Ovary (tissue), 3 donors: ENCODE measurements around the gene TXNDC11.

Source experiments
- EP300 ChIP-seq: sonication (generic); formaldehyde crosslinking; IDR thresholded peaks from one replicate; pipeline ENCODE4 v1.6.1; 2017; ENCODE audit warnings: antibody characterized with exemption
- POLR2A ChIP-seq: fragments of 450-650 bp; IDR thresholded peaks from one replicate; pipeline ENCODE4 v1.6.1; 2017; ENCODE audit warnings: antibody characterized with exemption, mild to moderate bottlenecking, moderate library complexity
- TF ChIP-seq, protein P1 (sequence below), 3 donors: fragments of 450-650 bp in 2 of 3; fragments of 200-600 bp in 1 of 3; IDR thresholded peaks; one replicate each; pipeline versions ENCODE4 v1.5.1 to v1.8.0; 2016 to 2022; ENCODE audit warnings: antibody characterized with exemption in 3 of 3, mild to moderate bottlenecking in 1 of 3
- donor health status: DM: no; HTN: no; CAD: no.

DNA sequence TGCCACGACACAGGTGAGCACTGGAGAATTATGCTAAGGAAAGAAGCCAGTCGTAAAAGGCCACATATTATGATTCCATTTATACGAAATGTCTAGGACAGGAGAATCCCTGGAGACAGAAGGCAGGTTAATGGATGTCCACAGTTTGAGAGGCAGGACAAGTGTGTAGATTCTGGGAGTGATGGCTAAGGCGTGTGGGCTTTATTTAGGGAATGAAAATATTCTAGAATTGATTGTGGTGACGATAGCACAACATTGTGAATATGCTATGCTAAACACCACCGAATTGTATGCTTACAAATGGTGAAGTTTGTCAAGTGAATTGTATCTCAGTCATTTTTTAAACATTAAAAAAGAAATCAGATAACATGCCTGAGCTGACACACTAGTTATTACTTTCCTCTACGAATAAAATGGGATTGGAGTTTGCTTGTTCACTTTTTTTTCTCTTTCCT, 5.3 kb upstream of the TXNDC11 start:
- TF ChIP-seq, protein P1, sequence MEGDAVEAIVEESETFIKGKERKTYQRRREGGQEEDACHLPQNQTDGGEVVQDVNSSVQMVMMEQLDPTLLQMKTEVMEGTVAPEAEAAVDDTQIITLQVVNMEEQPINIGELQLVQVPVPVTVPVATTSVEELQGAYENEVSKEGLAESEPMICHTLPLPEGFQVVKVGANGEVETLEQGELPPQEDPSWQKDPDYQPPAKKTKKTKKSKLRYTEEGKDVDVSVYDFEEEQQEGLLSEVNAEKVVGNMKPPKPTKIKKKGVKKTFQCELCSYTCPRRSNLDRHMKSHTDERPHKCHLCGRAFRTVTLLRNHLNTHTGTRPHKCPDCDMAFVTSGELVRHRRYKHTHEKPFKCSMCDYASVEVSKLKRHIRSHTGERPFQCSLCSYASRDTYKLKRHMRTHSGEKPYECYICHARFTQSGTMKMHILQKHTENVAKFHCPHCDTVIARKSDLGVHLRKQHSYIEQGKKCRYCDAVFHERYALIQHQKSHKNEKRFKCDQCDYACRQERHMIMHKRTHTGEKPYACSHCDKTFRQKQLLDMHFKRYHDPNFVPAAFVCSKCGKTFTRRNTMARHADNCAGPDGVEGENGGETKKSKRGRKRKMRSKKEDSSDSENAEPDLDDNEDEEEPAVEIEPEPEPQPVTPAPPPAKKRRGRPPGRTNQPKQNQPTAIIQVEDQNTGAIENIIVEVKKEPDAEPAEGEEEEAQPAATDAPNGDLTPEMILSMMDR (IDR thresholded peaks at IDR 0.05): no peak
- TF ChIP-seq POLR2A (no peak), EP300 (no peak)
